Activated CD8-positive, alpha-beta T cell treated with anti-CD3 and anti-CD28 coated beads for 36 hours (primary cell): ENCODE measurements around the gene CD244. TPM values are rescaled to one million over a fixed set of nuclear protein-coding genes. Genes with fewer than 3 reads are reported as not detected.

Source experiments
- ATAC-seq: fragments of 200-7000 bp; cut with Tn5 transposase; one replicate; pipeline ENCODE4 v1.10.0; 2021; ENCODE audit warnings: mild to moderate bottlenecking, moderate library complexity
- CTCF ChIA-PET: fragments of 350-600 bp; sonication (Branson Sonifier 250); formaldehyde crosslinking; loops from one replicate; lab custom pipeline; 2021; ENCODE audit warnings: antibody characterized with exemption; lab: Charles Lee
- POLR2A ChIA-PET: fragments of 350-600 bp; sonication (Branson Sonifier 250); formaldehyde crosslinking; loops from one replicate; lab custom pipeline; 2021; ENCODE audit warnings: antibody characterized with exemption; lab: Charles Lee
- DNase-seq: peaks from one replicate; pipeline ENCODE4 v3.0.0-alpha.2; 2020
- H3K27ac Mint-ChIP-seq: one replicate; pipeline ENCODE4 v1.8.0; 2021; ENCODE audit warnings: mild to moderate bottlenecking, mixed read lengths
- H3K27me3 Mint-ChIP-seq: one replicate; pipeline ENCODE4 v1.8.0; 2021; ENCODE audit warnings: mixed read lengths
- H3K36me3 Mint-ChIP-seq: one replicate; pipeline ENCODE4 v1.8.0; 2021; ENCODE audit warnings: low read depth, mixed read lengths
- H3K4me1 Mint-ChIP-seq: one replicate; pipeline ENCODE4 v1.8.0; 2021; ENCODE audit warnings: low read depth, mixed read lengths
- H3K4me3 Mint-ChIP-seq: one replicate; pipeline ENCODE4 v1.8.0; 2021; ENCODE audit warnings: mild to moderate bottlenecking, moderate library complexity, mixed read lengths
- H3K9me3 Mint-ChIP-seq: one replicate; pipeline ENCODE4 v1.8.0; 2021; ENCODE audit warnings: mixed read lengths
- CTCF ChIP-seq: fragments of 200-600 bp; IDR thresholded peaks from one replicate; pipeline ENCODE4 v1.8.0; 2022; ENCODE audit warnings: antibody characterized with exemption, mild to moderate bottlenecking
- intact Hi-C: fragments of 100-400 bp; cut with micrococcal nuclease; formaldehyde crosslinking; loops from one replicate; pipeline ENCODE4 v1.10.0; 2022
- total RNA-seq, 2 experiments: library from RNA; stranded (reverse); gene quantifications; one replicate each; pipeline ENCODE4 v1.2.3, GENCODE V29; 2021

Gene CD244
- total RNA-seq, 2 experiments from 2014 or later: 1.4 to 1.8 TPM

- H3K4me1 Mint-ChIP-seq: peaks cover 29% of the 10 kb centered on the region
Observed at GRCh38 chr1:160866695-160867260, 4.1 kb upstream of the CD244 start.

GRCh38 chr1:160866001-160866694 lies 3.5 kb upstream of the CD244 start:
- Mint-ChIP-seq H3K36me3 (no peaks in the 10 kb centered on the region), H3K27me3 (no peaks in the 10 kb centered on the region), H3K27ac (no peak overlapping the region), H3K4me1 (peaks cover 32% of the 10 kb centered on the region), H3K9me3 (no peaks in the 10 kb centered on the region), H3K4me3 (no peak overlapping the region)
- no peak for DNase-seq
- POLR2A ChIA-PET: interaction anchor here (0.6 to 1.0 kb wide), 2 partner anchors 69 to 129 kb away, joined by 3 to 4 read pairs; no protein-coding TSS in a partner anchor
- intact Hi-C loops: no loop called here
- no peak for ATAC-seq
- TF ChIP-seq CTCF: no peak
- CTCF ChIA-PET: interaction anchor here (0.7 to 5.4 kb wide), 8 partner anchors 11 to 191 kb away, joined by 3 to 42 read pairs (median 3); partner anchors contain the start of gene ITLN2

More at GRCh38 chr1:160866695-160867260, 4.1 kb upstream of the CD244 start:
- no peak for DNase-seq
- no peaks in the 10 kb centered on the region for H3K27me3 Mint-ChIP-seq
- H3K27ac Mint-ChIP-seq: no peak overlapping the region
- no peaks in the 10 kb centered on the region for H3K36me3 Mint-ChIP-seq
- no peaks in the 10 kb centered on the region for H3K9me3 Mint-ChIP-seq
- ChIA-PET POLR2A (interaction anchor here (1.0 kb wide), 1 partner anchor 70 kb away, joined by 4 read pairs; no protein-coding TSS in a partner anchor), CTCF (interaction anchor here (1.2 to 5.4 kb wide), 3 partner anchors 10 to 191 kb away, joined by 3 to 42 read pairs (median 30); partner anchors contain the start of gene ITLN2)
- no peak for TF ChIP-seq CTCF
- no peak overlapping the region for H3K4me3 Mint-ChIP-seq
- intact Hi-C loops: no loop called here
- no peak for ATAC-seq

GRCh38 chr1:160865337-160865736 lies 2.6 kb upstream of the CD244 start:
- Mint-ChIP-seq H3K4me3 (no peak overlapping the region), H3K27me3 (no peaks in the 10 kb centered on the region), H3K36me3 (no peaks in the 10 kb centered on the region), H3K9me3 (no peaks in the 10 kb centered on the region), H3K4me1 (peaks cover 35% of the 10 kb centered on the region), H3K27ac (no peak overlapping the region)
- intact Hi-C loops: no loop called here
- ATAC-seq (no peak), DNase-seq (no peak)
- ChIA-PET CTCF (interaction anchor here (0.7 to 5.4 kb wide), 8 partner anchors 12 to 190 kb away, joined by 3 to 42 read pairs (median 3); partner anchors contain the start of gene ITLN2), POLR2A (no interaction called here)
- TF ChIP-seq CTCF: no peak

- Mint-ChIP-seq H3K4me3 (no peak overlapping the region), H3K27me3 (no peaks in the 10 kb centered on the region), H3K9me3 (no peaks in the 10 kb centered on the region), H3K36me3 (no peaks in the 10 kb centered on the region), H3K4me1 (peaks cover 35% of the 10 kb centered on the region), H3K27ac (no peak overlapping the region)
- CTCF ChIA-PET: interaction anchor here (2.0 to 5.4 kb wide), 4 partner anchors 13 to 89 kb away, joined by 6 to 42 read pairs (median 21); partner anchors contain the start of gene ITLN2
- TF ChIP-seq CTCF: no peak
- ATAC-seq (no peak), DNase-seq (no peak)
- intact Hi-C loops: no loop called here
- POLR2A ChIA-PET: interaction anchor here (1.4 kb wide), 1 partner anchor 27 kb away, joined by 4 read pairs; no protein-coding TSS in a partner anchor
Observed at GRCh38 chr1:160864173-160864572, 1.5 kb upstream of the CD244 start.

GRCh38 chr1:160863774-160864131 lies 1.1 kb upstream of the CD244 start:
- ChIA-PET CTCF (interaction anchor here (2.6 to 5.4 kb wide), 3 partner anchors 13 to 90 kb away, joined by 12 to 42 read pairs (median 30); partner anchors contain the start of gene ITLN2), POLR2A (interaction anchor here (1.4 kb wide), 1 partner anchor 26 kb away, joined by 4 read pairs; no protein-coding TSS in a partner anchor)
- Mint-ChIP-seq H3K4me3 (no peak overlapping the region), H3K9me3 (no peaks in the 10 kb centered on the region), H3K27me3 (no peaks in the 10 kb centered on the region), H3K4me1 (peaks cover 35% of the 10 kb centered on the region), H3K27ac (no peak overlapping the region), H3K36me3 (no peaks in the 10 kb centered on the region)
- intact Hi-C loops: no loop called here
- no peak for TF ChIP-seq CTCF
- DNase-seq (no peak), ATAC-seq (no peak)
